ENCODE data around the gene HEPN1. TPM values are rescaled to one million over a fixed set of nuclear protein-coding genes. Genes with fewer than 3 reads are reported as not detected.

HEPN1 gene
- total and polyA plus RNA-seq, 9 of the 15 experiments (the other 6 are each of a cell fraction or from before 2014, with no cell fraction given): not detected

DNA sequence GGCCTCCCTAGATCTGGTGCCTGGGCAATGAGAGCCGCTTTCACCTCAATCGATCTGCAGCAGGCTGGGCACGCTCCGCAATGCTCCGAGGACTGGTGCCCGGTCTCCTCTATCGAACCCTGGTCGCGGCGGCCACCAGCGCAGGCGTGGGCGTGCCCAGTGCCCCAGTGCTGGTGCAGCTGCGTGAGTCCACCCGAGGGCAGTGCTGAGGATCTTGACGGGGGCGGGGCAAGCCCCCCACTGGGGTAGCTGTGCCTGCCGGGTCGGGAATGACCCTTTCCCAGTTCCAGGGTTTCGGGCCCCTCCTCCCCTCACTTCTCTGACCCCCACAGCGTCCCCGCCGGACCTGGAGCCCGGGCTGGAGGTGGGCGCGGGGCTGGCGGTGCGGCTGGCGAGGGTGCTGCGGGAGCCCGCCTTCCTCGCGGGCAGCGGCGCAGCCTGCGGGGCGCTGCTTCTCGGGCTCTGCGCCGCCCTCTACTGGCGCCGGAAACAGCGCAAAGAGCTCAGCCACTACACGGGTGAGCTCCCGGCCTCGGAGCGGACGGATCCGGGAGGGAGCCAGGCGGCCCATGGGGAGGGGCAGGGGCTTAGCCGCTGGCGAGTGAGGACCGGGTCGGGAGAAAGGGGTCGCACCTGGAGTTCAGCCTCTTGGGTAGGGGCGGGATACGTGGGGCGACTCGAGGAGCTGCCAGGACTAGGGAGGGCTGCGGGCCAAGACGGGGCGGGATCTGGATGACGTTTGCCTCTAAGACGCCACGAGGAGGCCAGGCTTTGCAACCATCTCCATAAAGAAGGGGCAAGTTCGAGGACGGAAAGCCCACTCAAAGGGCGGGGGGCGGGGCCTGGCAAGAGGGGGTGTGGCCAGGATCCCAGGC is 42.9 kb upstream of the HEPN1 start (continued):
- TF ChIP-seq, protein P1, sequence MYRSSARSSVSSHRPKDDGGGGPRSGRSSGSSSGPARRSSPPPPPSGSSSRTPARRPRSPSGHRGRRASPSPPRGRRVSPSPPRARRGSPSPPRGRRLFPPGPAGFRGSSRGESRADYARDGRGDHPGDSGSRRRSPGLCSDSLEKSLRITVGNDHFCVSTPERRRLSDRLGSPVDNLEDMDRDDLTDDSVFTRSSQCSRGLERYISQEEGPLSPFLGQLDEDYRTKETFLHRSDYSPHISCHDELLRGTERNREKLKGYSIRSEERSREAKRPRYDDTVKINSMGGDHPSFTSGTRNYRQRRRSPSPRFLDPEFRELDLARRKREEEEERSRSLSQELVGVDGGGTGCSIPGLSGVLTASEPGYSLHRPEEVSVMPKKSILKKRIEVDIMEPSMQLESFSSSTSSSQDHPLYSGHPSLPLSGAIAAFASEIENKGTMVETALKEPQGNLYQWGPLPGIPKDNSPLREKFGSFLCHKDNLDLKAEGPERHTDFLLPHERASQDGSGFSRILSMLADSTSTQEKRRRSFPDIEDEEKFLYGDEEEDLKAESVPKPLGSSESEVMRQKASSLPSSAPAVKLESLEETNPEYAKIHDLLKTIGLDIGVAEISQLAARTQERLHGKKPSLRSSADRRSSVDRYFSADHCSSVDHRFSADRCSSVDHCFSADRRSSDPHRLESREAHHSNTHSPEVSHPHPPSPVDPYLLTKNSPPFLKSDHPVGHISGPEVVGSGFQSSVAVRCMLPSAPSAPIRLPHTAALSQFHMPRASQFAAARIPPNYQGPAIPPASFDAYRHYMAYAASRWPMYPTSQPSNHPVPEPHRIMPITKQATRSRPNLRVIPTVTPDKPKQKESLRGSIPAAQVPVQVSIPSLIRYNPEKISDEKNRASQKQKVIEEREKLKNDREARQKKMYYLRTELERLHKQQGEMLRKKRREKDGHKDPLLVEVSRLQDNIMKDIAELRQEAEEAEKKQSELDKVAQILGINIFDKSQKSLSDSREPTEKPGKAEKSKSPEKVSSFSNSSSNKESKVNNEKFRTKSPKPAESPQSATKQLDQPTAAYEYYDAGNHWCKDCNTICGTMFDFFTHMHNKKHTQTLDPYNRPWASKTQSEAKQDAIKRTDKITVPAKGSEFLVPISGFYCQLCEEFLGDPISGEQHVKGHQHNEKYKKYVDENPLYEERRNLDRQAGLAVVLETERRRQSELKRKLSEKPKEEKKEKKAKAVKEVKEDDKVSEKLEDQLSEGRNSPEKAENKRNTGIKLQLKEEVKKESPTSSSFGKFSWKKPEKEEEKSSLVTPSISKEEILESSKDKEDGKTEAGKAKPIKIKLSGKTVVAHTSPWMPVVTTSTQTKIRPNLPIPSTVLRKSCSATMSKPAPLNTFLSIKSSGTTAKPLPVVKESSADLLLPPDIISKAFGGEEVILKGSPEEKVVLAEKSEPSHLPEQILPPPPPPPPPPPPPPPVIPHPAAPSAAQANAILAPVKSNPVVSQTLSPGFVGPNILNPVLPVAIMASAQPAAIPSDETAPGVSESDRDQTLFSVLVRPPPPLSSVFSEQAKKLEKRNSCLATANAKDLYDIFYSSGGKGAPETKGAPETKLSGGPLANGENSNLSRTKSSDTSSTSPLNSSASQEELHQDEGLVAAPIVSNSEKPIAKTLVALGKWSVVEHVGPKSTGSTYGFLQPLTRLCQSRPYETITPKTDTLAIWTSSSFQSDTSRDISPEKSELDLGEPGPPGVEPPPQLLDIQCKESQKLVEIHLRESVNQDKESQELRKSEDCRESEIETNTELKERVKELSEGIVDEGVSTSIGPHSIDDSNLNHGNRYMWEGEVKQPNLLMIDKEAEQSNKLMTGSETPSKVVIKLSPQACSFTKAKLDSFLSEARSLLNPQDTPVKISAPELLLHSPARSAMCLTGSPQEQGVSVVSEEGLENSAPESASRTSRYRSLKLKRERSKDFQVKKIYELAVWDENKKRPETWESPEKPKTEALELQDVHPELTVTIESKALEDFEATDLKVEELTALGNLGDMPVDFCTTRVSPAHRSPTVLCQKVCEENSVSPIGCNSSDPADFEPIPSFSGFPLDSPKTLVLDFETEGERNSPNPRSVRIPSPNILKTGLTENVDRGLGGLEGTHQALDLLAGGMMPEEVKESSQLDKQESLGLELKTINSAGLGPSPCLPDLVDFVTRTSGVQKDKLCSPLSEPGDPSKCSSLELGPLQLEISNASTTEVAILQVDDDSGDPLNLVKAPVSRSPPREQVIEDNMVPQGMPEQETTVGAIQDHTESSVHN (IDR thresholded peaks at IDR 0.05; ENCODE audit: borderline replicate concordance in 1 of 2, low read depth in 1 of 2): no peak
- TF ChIP-seq XRCC3 (IDR thresholded peaks at IDR 0.05) (no peak), SRF (CRISPR knock-in tag; IDR thresholded peaks at IDR 0.05) (no peak), ZNF696 (CRISPR knock-in tag; conservative IDR thresholded peaks at IDR 0.05) (no peak), FIP1L1 (IDR thresholded peaks at IDR 0.05; ENCODE audit: low read depth, low read length, poor library complexity, severe bottlenecking) (peak; percentile 74), MED1 (CRISPR knock-in tag; IDR thresholded peaks at IDR 0.05; ENCODE audit: borderline replicate concordance) (no peak), MCM7 (IDR thresholded peaks at IDR 0.05) (no peak), SMARCB1 (IDR thresholded peaks at IDR 0.05; ENCODE audit: insufficient read length, low read depth) (no peak), ZNF212 (CRISPR knock-in tag; IDR thresholded peaks at IDR 0.05) (no peak)
- TF ChIP-seq, protein P2, sequence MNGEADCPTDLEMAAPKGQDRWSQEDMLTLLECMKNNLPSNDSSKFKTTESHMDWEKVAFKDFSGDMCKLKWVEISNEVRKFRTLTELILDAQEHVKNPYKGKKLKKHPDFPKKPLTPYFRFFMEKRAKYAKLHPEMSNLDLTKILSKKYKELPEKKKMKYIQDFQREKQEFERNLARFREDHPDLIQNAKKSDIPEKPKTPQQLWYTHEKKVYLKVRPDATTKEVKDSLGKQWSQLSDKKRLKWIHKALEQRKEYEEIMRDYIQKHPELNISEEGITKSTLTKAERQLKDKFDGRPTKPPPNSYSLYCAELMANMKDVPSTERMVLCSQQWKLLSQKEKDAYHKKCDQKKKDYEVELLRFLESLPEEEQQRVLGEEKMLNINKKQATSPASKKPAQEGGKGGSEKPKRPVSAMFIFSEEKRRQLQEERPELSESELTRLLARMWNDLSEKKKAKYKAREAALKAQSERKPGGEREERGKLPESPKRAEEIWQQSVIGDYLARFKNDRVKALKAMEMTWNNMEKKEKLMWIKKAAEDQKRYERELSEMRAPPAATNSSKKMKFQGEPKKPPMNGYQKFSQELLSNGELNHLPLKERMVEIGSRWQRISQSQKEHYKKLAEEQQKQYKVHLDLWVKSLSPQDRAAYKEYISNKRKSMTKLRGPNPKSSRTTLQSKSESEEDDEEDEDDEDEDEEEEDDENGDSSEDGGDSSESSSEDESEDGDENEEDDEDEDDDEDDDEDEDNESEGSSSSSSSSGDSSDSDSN (IDR thresholded peaks at IDR 0.05; ENCODE audit: borderline replicate concordance in 1 of 2, low read depth in 2 of 2, low read length in 2 of 2): peak; percentile 79 to 93; a peak in 3 of 4 replicates
- TF ChIP-seq, protein P3, sequence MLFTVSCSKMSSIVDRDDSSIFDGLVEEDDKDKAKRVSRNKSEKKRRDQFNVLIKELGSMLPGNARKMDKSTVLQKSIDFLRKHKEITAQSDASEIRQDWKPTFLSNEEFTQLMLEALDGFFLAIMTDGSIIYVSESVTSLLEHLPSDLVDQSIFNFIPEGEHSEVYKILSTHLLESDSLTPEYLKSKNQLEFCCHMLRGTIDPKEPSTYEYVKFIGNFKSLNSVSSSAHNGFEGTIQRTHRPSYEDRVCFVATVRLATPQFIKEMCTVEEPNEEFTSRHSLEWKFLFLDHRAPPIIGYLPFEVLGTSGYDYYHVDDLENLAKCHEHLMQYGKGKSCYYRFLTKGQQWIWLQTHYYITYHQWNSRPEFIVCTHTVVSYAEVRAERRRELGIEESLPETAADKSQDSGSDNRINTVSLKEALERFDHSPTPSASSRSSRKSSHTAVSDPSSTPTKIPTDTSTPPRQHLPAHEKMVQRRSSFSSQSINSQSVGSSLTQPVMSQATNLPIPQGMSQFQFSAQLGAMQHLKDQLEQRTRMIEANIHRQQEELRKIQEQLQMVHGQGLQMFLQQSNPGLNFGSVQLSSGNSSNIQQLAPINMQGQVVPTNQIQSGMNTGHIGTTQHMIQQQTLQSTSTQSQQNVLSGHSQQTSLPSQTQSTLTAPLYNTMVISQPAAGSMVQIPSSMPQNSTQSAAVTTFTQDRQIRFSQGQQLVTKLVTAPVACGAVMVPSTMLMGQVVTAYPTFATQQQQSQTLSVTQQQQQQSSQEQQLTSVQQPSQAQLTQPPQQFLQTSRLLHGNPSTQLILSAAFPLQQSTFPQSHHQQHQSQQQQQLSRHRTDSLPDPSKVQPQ (CRISPR knock-in tag; IDR thresholded peaks at IDR 0.05; ENCODE audit: borderline replicate concordance): no peak

Data from K562 (cell line).